H4 (cell line): ENCODE data around the gene UBE3D. TPM values are rescaled to one million over a fixed set of nuclear protein-coding genes. Genes with fewer than 3 reads are reported as not detected.
"Not testable (repeated sequence)": the region's sequence is repeated elsewhere in the genome, so short reads cannot be mapped to it uniquely, and the experiment has no call there.

Experiments used
- DNase-seq: peaks from one replicate; pipeline ENCODE4 v3.0.0-alpha.2; 2015; ENCODE audit warnings: low spot score
- total RNA-seq: library from RNA; depleted of rRNA; stranded (reverse); fragments of >200 nt; shearing (Covaris generic); gene quantifications from 2 replicates; pipeline ENCODE4 v1.2.3, GENCODE V29; 2014

Gene UBE3D
- total RNA-seq, 1 experiment from 2014 or later: 4.2 TPM

- peak; percentile 11 for DNase-seq
Observed at GRCh38 chr6:83055366-83055964, 10.2 kb downstream of the UBE3D start.

DNA sequence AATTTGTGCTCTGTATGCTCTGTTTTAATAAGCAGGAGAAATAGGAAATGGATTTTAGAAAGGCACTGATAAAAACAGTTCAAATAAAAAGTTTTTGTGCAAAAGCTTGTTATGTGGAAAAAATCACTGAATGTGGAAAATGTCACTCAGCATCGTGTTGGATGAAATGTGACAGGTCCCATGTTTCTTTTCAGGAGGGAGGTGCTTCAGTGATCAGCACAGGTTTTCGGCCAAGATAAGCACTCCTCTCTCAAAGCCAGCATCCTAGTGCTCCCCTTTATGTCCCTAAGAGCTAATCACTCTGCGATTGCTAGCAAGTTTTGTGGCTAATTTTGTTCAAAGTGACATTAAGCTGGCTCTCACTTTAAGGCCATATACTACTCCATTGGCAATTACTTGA, 12.0 kb downstream of the UBE3D start:
- no peak for DNase-seq

GRCh38 chr6:83051377-83052172, 14.1 kb downstream of the UBE3D start:
- no peak for DNase-seq

DNA sequence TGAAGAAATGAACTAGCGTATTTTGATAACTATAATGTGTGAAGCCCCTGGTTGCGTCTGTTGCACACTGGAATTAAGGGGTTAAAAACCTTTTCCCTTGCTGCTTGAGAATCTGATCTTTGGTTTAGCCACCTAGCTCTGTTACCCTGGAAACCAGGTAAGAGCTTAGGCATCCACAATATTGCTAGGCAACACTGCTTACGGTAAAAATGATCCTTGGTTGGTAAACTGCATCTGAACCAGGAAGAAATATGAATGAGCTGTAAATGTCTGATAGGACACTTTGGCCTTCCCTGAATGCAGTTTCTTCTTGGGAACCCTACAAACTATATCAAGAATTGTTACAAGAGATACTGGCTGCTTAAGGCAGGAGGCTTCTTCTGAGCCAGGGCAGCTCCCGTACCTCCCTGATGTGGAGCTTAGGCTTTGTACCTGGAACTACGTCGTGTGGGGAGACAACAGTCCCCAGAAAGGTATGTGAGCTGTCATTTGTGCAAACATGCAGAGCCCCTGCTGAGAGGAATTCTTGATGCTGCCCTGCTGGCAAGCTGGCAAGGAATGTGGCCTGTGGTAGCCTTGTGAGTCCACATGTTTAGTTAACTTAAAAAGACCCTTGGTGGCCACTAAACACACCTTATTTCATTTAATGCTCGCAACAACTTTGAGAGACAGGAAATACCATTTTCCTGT, 18.4 kb downstream of the UBE3D start:
- no peak for DNase-seq

DNA sequence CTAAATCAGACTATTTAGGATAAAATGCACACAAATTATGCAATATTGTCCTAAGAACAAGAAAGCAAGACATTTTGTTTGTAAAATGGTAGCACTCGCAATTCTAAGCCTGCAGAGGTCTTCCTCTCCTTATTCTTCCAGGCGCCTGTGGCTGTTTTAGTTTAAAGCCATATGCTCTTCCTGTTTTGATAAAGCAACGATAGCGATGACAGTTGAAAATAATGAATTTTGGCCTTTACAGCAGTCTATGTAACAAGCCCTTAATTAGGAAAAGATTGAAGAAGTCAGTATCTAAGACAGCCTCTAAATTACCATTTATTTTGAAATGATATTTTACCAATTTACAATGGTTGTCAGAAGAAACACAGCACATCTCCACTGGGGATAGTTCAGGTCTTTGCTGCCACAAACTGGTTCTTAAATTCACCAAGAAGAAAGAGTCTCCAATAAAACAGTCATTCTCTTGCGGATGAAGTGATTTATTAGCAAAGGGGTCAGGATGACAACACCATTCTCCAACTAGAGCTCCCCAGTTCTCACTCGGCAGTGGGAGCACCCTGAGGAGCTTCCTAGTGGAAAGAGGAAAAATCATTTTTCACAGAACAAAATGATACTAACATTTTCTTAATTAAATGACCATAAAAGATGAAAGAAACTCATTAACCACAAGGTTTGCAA, 21.4 kb downstream of the UBE3D start:
- no peak for DNase-seq

DNA sequence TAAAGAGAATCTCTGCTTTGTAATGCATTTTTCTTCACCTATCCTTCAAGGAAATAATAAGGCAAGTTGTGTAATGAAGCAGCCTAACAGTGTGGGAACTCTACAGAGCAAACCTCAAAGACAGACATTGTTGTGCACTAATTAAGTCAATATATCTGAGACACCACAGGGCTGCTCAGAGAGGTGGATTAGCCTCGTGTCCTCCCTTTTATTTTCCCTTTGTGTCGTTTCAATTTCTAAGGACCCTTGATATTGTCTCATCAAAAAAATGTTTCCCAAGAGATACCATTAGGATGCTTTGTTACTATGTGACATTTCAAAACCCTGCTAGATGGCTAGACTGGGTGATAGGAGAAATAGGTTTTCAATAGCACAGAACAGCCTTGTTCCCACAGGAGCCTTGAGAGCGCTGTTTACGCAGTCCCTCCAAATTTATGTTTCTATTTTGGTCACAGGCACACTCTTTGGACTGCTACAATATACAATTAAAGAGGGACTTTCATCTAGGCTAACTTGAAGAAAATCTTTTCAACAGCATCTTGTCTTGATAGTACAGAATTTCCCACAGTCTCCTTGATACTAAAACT, 23.1 kb downstream of the UBE3D start:
- DNase-seq: no peak

- DNase-seq: no peak
Observed at GRCh38 chr6:83038246-83038645, 27.4 kb downstream of the UBE3D start.

- DNase-seq: no peak
Observed at GRCh38 chr6:83031689-83032088, 34.0 kb downstream of the UBE3D start.

GRCh38 chr6:83019741-83020140, 45.9 kb downstream of the UBE3D start:
- DNase-seq: no peak

GRCh38 chr6:83011131-83011530, 54.5 kb downstream of the UBE3D start:
- not testable (repeated sequence) for DNase-seq

- no peak for DNase-seq
Observed at GRCh38 chr6:83008626-83009025, 57.0 kb downstream of the UBE3D start.

GRCh38 chr6:83006270-83006905, 59.3 kb downstream of the UBE3D start:
- no peak for DNase-seq

GRCh38 chr6:82996156-82996555, 69.5 kb downstream of the UBE3D start:
- no peak for DNase-seq

DNA sequence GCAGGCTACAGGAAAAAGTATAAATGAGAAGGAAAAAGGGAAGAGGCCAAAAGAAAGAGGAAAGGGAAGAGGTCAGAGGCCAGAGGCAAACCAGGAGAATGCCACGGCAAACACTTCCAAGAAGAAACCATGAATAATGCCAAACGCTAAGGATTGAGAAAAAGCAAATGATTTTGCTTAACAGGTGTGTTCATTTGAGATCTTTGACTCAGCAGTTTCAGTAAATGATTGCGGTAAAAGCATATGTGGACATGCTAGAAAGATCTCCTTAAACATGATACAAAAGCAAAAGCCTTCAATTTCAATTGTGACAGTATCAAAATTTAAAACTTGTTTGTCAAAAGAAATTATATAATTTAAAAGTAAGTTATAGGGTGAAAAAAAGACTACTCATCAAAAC, 70.6 kb downstream of the UBE3D start:
- DNase-seq: no peak

DNA sequence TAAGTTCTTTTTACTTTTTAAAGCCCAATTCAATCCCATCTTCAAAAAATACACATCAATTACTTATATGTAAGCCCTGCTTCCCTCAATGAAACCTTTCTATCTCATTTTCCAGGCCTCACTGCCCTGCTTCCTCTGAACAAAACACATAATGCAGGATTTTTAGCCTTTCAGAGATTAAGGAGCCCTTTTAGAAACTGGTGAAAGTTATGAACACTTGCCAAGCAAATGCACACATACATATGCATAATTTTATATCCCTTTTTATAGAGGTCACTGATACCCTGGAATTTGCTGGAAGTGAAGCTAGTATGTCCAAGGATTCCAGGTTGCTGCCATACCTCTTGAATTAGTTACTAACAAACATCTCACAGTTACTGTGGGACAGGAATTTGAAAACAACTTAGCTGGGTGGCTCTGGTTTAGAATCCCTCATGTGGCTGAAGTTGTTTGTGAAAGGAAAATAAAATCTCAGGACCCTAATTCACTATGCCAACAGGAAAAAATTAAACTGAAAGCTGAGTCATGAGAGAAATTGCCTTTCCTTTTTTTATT, 75.8 kb downstream of the UBE3D start:
- no peak for DNase-seq

DNA sequence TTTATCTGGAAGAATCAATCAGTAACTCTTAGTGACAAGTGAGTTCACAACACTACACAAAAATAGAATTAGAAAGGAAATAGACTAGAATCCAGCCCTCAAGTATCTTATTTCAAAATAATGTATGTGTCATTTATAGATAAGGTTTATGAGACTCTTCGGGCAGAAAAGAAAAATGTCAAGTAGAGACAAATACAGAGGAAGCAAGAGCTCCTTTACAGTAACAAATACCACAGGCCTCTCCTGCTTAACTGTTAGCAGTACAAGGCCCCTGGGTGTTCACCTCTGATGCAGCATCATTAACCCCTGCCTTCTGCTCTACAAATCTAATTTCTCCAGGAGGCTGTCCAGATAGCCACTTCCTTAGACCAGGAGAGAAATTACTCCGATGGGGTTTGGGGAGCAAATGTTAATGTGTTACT, 76.7 kb downstream of the UBE3D start:
- no peak for DNase-seq

DNA sequence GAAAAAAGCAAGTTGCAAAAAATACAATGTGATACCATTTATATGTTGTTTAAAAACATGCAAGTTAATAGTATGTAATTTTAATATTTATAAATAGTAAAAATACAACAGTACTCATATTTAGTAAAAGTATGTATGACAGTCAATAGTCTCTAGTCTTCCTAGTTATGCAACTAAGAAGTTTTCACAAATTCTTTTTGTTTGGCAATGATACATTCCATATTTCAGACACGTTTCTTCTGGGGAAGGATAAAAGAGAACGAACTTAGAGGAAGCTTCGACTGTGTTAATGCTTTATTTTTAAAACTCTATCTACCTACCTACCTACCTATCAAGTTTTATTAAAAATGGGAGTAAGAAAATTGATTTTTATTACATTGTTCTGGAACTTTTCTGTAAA, 77.7 kb downstream of the UBE3D start:
- no peak for DNase-seq

DNA sequence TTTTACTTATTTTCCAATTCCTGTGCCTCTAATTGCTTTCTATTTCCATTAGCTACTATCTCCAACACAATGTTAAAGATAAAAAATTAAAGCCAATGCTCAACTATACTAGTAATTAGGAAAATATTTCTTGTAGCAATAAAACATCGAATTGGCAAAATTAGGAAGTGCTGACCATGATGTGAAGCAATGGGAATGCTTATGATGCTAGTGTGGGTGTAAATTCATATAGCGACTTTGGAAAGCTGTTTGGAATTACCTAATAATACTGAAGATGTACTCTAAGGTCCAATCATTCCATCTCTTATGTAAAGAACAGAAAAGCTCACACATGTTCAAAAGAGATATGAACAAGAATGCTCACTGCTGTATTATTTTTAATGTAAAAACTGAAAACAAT, 78.2 kb downstream of the UBE3D start:
- no peak for DNase-seq

- DNase-seq: no peak
Observed at GRCh38 chr6:82984720-82985119, 80.9 kb downstream of the UBE3D start.

DNA sequence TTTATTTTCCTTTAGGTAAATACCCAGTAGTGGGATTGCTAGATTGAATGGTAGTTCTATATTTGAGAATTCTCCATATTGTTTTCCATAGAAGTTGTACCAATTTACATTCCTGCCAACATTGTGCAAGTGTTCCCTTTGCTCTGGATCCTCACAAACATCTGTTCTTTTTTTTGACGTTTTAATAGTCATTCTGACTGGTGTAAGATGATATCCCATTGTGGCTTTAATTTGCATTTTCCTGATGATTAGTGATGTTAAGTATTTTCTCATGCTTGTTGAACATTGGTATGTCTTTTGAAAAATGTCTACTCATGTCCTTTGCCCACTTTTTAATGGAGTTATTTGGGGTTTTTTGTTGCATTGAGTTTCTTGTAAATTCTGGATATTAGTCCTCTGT, 85.6 kb downstream of the UBE3D start:
- peak; percentile 24 for DNase-seq

DNA sequence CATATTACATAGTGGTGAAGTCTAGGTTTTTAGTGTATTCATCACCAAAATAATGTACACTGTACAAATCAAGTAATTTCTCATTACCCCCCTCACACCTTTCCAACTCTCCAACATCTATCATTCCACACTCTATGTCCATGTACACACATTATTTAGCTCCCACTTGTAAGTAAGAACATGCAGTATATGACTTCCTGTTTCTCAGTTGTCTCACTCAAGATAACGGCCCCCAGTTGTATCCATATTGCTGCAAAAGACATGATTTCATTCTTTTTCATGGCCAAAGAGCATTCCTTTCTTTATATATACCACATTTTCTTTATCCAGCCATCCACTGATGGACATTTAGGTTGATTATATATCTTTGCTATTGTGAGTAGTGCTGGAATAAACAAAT, 86.0 kb downstream of the UBE3D start:
- DNase-seq: no peak
